NCI-H2107 (cell line): ENCODE measurements around the gene CCDC57.

Experiments used
- DNase-seq: peaks from one replicate; lab custom pipeline; 2025; lab: John Stamatoyannopoulos, UW

Gene CCDC57

DNA sequence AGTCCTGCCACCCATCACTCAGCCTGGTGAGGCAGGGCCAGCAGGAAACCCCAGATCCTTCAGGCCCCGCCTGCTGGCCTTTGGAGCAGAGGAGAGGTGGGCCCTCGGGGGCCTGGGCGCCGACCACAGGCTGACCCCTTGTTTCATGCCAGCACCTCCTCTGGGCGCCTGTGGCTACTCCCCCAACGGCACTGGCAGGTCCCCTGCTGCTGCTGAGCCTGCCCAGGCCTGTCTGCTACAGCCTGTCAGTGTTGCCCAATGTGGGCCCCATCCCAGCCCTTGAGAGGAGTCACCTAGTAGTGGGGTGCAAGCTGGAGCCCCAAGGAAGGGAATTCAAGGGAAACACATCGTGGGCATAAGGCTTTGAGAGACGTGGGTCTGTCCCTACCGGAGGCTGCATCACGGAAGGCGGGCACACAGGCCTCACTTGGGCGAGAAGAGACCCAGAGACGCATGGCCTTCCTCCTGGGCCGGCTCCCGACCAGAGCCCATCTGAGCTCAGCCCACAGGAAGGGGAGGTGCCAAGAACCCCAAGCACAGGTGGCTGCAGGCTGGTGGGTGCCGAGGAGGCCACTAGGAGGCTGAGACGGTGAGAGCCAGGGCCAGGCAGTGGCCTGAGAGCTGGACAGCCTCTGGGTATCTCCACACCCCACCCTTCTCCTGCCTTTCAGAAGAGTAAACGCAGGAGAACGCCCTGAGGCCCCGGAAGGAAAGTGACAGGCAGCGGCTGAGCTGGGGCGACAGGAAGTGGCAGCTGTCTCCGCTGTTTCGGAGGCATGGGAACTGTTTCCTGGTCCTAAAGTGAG lies 106.6 kb downstream of the CCDC57 start:
- peak; percentile 35 for DNase-seq

- DNase-seq = no peak
These were observed 107.2 kb downstream of the CCDC57 start for GRCh38 chr17:82105417-82105881.

DNA sequence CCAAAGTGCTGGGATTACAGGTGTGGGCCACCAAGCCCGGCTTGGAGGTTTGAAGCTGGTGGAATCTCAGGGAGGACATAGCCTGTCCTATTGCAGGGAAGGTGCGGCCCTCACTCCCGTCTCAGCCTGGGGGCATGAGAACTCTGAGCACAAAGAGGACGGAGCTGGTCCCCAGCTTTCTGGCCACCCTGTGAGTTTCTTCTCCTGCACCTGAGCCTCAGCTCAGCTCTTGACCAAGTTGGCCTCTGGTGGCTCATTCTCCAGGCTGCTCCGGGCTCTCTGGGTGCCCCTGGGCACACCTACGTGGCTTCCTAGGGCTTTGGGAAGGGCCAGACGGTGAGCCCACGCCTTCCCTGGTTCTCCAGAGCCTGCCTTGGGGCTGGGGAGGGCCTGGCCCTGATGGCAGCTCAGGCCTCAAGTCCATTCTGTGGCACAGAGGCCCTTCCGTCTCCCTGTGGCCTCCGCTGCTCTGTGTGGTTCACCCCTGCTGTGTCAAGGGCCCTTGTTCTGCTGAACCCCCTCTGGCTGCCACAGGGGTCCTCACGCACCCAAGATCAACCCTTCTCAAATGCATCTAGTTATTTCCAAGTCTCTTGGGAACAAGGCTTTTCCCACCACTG lies 107.7 kb downstream of the CCDC57 start:
- no peak for DNase-seq

DNA sequence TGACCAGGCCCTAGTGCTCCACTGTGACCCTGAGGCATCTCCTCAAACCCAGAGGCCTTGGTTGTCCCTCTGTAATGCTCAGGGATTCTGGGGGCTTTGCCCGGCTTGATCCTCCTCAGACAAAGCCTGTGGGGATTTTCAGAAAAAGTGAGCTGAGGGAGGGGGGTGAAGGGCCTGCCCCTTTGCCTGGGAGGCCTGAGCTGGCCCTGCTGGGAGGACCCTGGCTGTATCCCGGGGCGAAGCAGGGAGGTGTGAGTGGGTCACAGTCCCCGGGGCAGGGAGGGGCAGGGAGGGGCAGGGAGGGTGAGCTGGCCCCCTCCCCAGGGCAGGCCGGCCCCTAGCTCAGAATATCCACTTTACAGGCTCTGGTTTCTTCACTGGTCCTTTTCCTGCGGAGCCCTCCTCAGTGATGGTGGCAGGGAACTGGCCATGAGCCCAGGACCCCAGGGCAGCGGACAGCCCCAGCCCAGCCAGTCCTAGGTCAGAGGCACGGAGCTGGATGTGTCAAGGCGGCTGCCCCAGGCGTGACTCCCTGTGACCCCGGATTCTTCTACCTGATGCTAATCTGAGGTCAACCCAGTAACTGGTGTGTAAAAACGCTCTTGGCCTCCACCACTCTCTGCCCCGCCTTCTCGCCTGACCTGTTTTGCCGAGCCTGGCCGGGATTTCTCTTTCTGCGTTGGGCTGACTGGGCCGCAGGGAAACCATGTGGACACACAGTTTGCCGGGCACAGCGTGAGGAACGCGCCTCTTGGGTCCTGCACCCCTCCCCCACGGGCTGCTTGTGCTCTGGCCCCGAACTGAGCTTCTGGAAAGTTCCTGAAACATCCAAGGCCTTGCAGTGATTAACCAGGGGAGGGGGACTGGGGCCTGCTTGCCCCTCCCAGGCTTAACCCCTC lies 108.8 kb downstream of the CCDC57 start:
- DNase-seq = no peak

DNA sequence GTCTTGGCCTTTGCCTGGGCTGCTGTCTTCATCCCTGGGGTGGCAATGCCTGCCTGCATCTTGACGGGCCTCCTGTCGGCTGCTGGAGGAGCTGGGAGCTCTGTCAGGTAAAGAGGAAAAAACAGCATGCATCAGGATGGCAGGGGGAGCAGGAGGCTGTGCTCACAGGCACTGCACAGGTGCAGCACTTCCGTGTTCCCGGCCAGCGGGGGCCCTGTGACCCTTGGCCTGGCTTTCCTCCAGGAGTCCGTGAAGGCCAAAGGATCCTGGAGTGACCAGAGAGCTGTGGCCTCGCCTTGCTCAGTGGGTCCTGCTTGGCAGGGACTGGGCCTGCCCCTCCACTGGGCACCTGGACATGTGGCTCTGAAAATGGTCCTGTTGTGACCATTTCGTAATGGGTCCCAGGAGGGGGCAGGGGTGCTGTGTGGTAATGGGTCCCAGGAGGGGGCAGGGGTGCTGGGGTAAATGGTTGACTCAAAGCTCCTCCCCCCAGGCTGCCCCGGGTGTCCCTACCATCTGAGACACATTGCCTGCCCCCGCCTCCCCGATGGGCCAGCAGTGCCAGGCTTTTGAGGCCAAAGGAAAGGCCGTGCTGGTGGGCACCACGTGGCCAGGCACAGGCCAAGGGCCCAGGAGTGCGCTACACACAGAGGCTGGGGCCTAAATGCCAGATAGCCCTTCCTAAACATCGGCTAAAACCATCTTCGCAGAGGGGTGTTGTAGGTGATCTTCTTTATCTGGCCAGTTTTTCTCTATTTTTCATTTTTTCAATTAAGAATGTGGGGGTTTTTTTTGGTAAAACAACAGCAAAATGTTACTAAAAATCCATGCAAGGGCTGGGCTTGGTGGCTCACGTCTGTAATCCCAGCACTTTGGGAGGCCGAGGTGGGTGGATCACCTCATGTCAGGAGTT lies 110.6 kb downstream of the CCDC57 start:
- DNase-seq = no peak

DNA sequence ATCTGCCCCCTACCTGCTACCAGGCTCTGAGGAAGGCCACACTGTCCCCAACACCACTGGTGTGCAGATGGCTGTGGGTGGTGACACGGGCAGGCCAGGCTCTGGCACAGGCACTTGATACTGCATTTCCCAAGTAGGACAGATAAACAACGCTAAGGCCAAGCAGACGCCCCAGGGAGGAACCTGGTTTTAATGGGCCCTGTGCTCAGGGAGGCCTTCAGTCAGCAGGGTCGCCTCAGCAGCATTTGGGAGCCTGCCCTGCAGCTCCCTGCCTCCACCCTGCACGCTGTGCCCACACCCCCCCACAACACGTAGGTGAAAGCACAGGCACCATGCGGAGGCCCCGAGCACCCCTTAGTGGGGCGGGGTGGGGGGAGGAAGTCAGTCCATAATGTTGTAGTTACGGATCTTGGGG lies 111.3 kb downstream of the CCDC57 start:
- no peak for DNase-seq

DNA sequence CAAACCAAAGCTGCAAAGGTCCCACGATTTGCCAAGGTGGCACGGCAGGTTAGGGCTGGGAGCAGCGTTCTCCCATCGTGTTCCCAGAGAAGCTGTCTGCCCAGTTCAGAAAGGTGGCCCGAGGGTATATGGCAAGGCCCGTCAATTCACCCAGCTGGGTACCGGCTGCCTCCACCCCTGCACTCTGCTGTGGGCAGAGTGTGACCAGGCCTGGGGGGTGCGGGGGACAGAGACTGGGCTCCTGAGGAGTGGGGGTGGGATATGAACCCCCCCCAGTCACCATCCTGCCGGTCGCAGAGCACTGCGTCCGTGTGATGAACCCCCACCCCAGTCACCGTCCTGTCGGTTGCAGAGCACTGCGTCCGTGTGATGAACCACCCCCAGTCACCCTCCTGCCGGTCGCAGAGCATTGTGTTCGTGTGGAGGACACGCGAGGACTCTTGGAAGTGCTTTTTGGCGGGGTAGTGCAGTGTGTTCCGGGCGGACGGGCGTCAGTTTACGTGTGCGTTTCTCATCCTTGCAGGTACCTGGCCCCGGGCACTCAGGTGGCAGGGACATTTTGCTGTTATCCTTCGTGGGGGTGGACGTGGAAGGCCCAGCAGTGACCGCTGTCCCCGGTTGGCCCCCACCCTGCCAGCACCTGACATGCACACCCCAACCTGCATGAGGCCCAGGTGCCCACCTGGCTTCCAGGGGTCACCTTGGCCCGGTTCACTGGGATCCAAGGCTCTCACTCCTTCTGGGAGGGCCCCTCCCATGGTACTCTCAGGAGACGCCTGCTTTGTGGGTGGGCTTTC lies 111.9 kb downstream of the CCDC57 start:
- no peak for DNase-seq

- no peak for DNase-seq
These were observed 113.5 kb downstream of the CCDC57 start for GRCh38 chr17:82098939-82099763.

- DNase-seq = peak; percentile 88
These were observed 114.3 kb downstream of the CCDC57 start, which contains the start of gene FASN for GRCh38 chr17:82098169-82098938. Gene FASN, minus strand, starts transcription at chr17:82098236. Its CDS starts 1,791 bp downstream, at chr17:82096445.

DNA sequence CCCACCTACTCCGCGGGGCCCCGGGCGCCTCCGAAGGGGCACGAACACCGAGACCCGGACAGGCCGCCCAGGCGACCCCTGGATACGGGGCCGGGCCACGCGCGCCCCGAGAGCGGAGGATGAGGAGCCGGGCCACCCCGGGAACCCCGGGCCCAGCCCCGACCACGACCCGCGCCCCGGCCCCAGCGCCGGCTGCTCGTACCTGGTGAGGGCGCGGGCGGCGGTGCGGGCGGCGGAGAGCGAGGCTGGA lies 114.8 kb downstream of the CCDC57 start:
- no peak for DNase-seq

DNA sequence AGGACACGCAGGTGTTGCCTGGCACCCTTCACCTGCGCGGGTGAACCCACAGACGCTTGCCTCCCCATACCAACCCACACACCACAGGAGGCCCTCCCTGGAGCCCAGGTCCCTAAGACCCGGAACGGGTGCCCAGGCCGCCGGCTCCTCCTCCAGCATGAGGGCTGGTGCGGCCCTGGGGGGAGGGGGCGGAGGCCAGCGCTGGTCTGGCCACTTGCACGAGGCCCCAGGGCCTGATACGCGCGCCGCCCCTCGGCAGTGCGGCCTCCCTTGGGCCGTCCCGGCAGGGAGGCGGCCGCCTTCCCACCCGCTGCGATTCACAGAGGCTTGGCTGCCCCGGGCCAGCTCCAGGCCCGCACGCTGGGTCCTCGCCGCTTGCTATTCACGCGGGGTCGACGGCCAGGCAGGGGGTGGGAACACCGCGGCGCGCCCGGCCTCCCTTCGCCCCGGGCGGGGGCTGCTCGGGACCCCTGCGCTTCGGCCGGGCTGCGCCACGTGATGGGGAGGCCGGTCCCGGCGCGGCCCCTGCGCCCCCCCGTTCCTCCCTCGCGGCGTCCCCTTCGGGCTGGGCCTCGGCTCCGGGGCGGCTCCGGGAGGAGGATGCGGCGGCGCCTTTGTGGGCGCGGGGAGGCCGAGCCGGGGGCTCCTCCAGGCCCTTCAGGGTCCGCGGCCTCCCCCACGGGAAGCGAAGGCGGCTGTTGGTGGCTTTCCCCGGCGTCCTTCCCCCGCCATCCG lies 115.3 kb downstream of the CCDC57 start:
- DNase-seq = no peak

DNA sequence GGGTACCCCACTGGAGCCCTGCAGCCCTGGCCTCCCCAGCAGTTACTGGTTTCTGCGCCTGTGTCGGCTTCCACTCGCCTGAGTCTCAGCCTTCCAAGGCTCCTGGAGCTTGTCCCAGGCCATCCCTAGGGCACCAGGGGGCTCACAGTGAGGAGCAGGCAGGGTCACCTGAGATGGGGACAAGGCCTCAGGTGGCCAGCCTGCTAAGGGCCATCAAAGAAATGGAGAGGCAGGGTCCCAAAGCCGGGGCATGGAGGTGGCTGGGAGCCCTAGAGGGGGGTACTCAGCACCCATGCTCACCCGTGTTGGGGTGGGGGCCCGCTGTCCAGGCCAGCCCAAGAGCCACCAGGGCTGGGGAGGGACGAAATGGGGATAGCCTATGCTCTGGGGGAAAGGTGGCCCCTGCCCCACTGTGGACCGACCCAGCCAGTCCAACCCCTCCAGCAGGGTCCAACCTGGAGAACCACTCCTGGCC lies 115.9 kb downstream of the CCDC57 start:
- DNase-seq = no peak

DNA sequence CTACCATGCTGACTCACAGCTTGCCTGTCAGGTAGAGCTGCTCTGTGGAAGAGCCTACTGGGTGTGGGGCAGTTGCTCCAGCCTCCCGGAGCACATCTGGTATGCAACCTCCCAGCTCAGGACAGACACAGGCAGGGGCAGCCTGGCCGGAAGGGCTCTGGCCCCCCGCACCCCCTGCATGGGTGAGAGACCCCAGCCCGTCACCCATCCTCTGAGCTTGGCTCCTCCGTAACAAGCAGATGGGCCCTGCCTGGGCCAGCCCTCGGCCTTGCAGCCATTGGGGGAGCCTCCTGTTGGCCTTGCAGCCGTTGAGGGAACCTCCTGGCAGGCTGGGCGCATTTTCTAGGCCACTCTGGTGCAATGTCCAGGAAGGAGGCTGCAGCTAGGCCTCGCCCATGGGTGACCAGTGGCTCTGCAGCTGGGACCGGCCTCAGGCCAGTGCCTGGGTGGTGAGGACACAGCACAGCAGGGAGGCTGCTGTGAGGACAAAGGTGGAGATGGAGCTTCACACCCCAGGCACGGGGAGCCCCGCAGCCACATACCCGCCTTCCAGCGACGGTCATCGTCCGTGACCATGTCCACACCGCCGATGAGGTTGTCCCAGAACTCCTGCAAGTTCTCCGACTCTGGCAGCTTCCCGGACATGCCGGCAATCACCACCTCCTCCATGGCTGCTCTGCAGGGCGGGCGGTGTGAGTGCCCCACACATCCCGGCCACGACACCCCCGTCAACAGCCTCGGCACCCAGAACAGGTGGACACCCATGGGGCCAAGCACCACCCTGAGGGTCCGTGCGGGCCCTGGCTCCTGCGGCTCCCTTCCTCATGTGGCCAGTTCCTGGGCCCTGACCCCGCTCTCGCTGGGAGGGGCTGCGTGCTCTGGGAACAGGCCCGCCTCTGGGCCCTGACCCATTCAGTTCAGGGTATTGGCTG lies 116.6 kb downstream of the CCDC57 start:
- DNase-seq = no peak

GRCh38 chr17:82094931-82095776 lies 117.5 kb downstream of the CCDC57 start:
- DNase-seq = no peak

DNA sequence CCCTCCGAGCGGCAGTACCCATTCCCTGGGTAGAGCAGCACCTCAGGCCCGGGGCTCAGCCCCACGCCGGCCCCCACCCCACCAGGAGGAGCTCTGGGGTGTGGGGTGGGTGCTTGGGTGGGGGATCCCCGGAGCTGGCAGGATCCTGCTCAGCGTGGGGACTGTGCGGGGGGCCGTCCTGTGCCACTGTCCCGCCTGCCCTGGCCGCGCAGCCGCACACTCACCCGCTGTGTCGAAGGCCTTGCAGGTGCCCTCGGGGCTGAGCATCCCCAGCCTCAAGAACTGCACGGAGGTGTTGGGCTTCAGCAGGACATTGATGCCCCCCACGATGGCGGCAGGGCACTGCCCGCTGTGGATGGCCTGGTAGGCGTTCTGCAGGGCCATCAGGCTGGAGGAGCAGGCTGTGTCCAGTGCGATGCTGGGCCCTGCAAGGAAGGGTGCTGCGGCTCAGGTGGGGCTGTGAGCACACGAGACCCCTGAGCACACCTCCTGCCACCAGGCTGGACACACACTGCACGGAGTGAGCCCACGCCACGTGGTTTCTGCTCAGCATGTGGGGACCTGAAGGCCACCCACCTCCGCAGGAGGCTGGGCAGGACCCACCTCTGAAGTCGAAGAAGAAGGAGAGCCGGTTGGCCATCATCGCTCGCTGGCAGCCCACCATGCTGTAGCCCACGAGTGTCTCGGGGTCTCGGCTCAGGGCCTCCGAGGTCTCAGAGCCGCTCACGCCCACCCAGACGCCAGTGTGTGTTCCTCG lies 119.5 kb downstream of the CCDC57 start:
- no peak for DNase-seq

DNA sequence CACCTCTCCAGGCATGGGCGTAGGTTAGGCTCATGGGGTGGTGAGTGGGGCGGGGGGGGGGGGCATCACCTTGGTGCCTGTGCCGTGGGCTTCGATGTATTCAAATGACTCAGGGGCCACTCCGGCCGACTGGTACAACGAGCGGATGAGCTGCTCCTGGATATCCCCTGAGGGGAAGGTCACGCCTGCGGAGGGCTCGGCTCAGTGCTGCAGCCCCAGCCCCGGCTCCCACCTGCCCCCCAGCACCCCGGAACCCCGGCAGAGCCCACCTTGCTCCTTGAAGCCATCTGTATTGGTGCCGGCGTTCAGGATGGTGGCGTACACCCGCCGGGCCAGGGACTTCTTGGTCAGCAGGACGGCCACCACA lies 120.0 kb downstream of the CCDC57 start:
- DNase-seq = no peak
